ENCODE measurements around the gene RAB6B. TPM values are rescaled to one million over a fixed set of nuclear protein-coding genes. Genes with fewer than 3 reads are reported as not detected.

The RAB6B gene
- total RNA-seq, 2 experiments from 2014 or later, result 2.7 to 3.9 TPM

GRCh38 chr3:133838916-133839800 lies 56.5 kb downstream of the RAB6B start:
- ChIA-PET CTCF (interaction anchor here (0.6 kb wide), 1 partner anchor 638 kb away, joined by 3 read pairs; no protein-coding TSS in a partner anchor), POLR2A (no interaction called here)
- Mint-ChIP-seq H3K9me3 (no peaks in the 10 kb centered on the region), H3K27ac (no peak overlapping the region), H3K27me3 (no peaks in the 10 kb centered on the region), H3K4me3 (no peak overlapping the region), H3K4me1 (ENCODE audit: low read depth) (no peaks in the 10 kb centered on the region), H3K36me3 (no peaks in the 10 kb centered on the region)
- intact Hi-C loops (cut with micrococcal nuclease), result no loop called here
- DNase-seq, result no peak

- H3K4me3 Mint-ChIP-seq, result no peak overlapping the region
- H3K4me1 Mint-ChIP-seq (ENCODE audit: low read depth), result no peaks in the 10 kb centered on the region
- ChIA-PET CTCF (no interaction called here), POLR2A (no interaction called here)
- H3K27ac Mint-ChIP-seq, result no peak overlapping the region
- H3K27me3 Mint-ChIP-seq, result no peaks in the 10 kb centered on the region
- H3K36me3 Mint-ChIP-seq, result no peaks in the 10 kb centered on the region
- DNase-seq, result no peak
- intact Hi-C loops (cut with micrococcal nuclease), result no loop called here
- no peaks in the 10 kb centered on the region for H3K9me3 Mint-ChIP-seq
Measured at GRCh38 chr3:133838296-133838789, 57.3 kb downstream of the RAB6B start.

GRCh38 chr3:133837487-133838295 lies 58.0 kb downstream of the RAB6B start:
- H3K9me3 Mint-ChIP-seq, result no peaks in the 10 kb centered on the region

GRCh38 chr3:133836497-133837158 lies 59.1 kb downstream of the RAB6B start:
- Mint-ChIP-seq H3K27ac (no peak overlapping the region), H3K4me1 (ENCODE audit: low read depth) (no peaks in the 10 kb centered on the region), H3K36me3 (no peaks in the 10 kb centered on the region), H3K27me3 (no peaks in the 10 kb centered on the region), H3K9me3 (no peaks in the 10 kb centered on the region), H3K4me3 (no peak overlapping the region)
- no peak for DNase-seq
- ChIA-PET POLR2A (no interaction called here), CTCF (no interaction called here)
- intact Hi-C loops (cut with micrococcal nuclease), result no loop called here

More at GRCh38 chr3:133837487-133838295, 58.0 kb downstream of the RAB6B start:
- ChIA-PET CTCF (no interaction called here), POLR2A (no interaction called here)
- intact Hi-C loops (cut with micrococcal nuclease), result no loop called here
- DNase-seq, result no peak
- Mint-ChIP-seq H3K4me3 (no peak overlapping the region), H3K27me3 (no peaks in the 10 kb centered on the region), H3K4me1 (ENCODE audit: low read depth) (no peaks in the 10 kb centered on the region), H3K27ac (no peak overlapping the region), H3K36me3 (no peaks in the 10 kb centered on the region)

GRCh38 chr3:133835961-133836360 lies 59.7 kb downstream of the RAB6B start:
- Mint-ChIP-seq H3K9me3 (no peaks in the 10 kb centered on the region), H3K27me3 (no peaks in the 10 kb centered on the region), H3K27ac (no peak overlapping the region), H3K36me3 (no peaks in the 10 kb centered on the region), H3K4me1 (ENCODE audit: low read depth) (no peaks in the 10 kb centered on the region), H3K4me3 (no peak overlapping the region)
- POLR2A ChIA-PET, result no interaction called here
- no peak for DNase-seq
- CTCF ChIA-PET, result no interaction called here
- intact Hi-C loops (cut with micrococcal nuclease), result no loop called here

- intact Hi-C loops (cut with micrococcal nuclease), result no loop called here
Measured at GRCh38 chr3:133835418-133835743, 60.3 kb downstream of the RAB6B start.

GRCh38 chr3:133834621-133835417 lies 60.9 kb downstream of the RAB6B start:
- intact Hi-C loops (cut with micrococcal nuclease), result no loop called here
- H3K4me1 Mint-ChIP-seq (ENCODE audit: low read depth), result no peaks in the 10 kb centered on the region
- no peaks in the 10 kb centered on the region for H3K36me3 Mint-ChIP-seq
- DNase-seq, result no peak
- CTCF ChIA-PET, result no interaction called here
- POLR2A ChIA-PET, result no interaction called here
- H3K27me3 Mint-ChIP-seq, result no peaks in the 10 kb centered on the region
- H3K9me3 Mint-ChIP-seq, result no peaks in the 10 kb centered on the region
- H3K4me3 Mint-ChIP-seq, result no peak overlapping the region
- H3K27ac Mint-ChIP-seq, result no peak overlapping the region

More at GRCh38 chr3:133835418-133835743, 60.3 kb downstream of the RAB6B start:
- DNase-seq, result no peak
- Mint-ChIP-seq H3K4me1 (ENCODE audit: low read depth) (no peaks in the 10 kb centered on the region), H3K9me3 (no peaks in the 10 kb centered on the region), H3K27me3 (no peaks in the 10 kb centered on the region), H3K27ac (no peak overlapping the region), H3K36me3 (no peaks in the 10 kb centered on the region), H3K4me3 (no peak overlapping the region)
- ChIA-PET POLR2A (no interaction called here), CTCF (no interaction called here)

GRCh38 chr3:133833880-133834620 lies 61.6 kb downstream of the RAB6B start:
- H3K36me3 Mint-ChIP-seq, result no peaks in the 10 kb centered on the region
- CTCF ChIA-PET, result no interaction called here
- no peak overlapping the region for H3K4me3 Mint-ChIP-seq
- DNase-seq, result no peak
- no peaks in the 10 kb centered on the region for H3K9me3 Mint-ChIP-seq
- POLR2A ChIA-PET, result no interaction called here
- H3K27me3 Mint-ChIP-seq, result no peaks in the 10 kb centered on the region
- no peaks in the 10 kb centered on the region for H3K4me1 Mint-ChIP-seq (ENCODE audit: low read depth)
- H3K27ac Mint-ChIP-seq, result no peak overlapping the region
- intact Hi-C loops (cut with micrococcal nuclease), result no loop called here

GRCh38 chr3:133833267-133833666 lies 62.4 kb downstream of the RAB6B start:
- H3K4me3 Mint-ChIP-seq, result no peak overlapping the region
- CTCF ChIA-PET, result interaction anchor here (1.1 kb wide), 1 partner anchor 15 kb away, joined by 5 read pairs; no protein-coding TSS in a partner anchor
- no peak for DNase-seq
- intact Hi-C loops (cut with micrococcal nuclease), result no loop called here
- POLR2A ChIA-PET, result no interaction called here
- no peaks in the 10 kb centered on the region for H3K36me3 Mint-ChIP-seq
- no peaks in the 10 kb centered on the region for H3K9me3 Mint-ChIP-seq
- no peaks in the 10 kb centered on the region for H3K4me1 Mint-ChIP-seq (ENCODE audit: low read depth)
- no peaks in the 10 kb centered on the region for H3K27me3 Mint-ChIP-seq
- H3K27ac Mint-ChIP-seq, result no peak overlapping the region

- H3K4me3 Mint-ChIP-seq, result no peak overlapping the region
- no peak overlapping the region for H3K27ac Mint-ChIP-seq
- no peaks in the 10 kb centered on the region for H3K9me3 Mint-ChIP-seq
- H3K27me3 Mint-ChIP-seq, result no peaks in the 10 kb centered on the region
- CTCF ChIA-PET, result interaction anchor here (1.1 kb wide), 1 partner anchor 14 kb away, joined by 5 read pairs; no protein-coding TSS in a partner anchor
- intact Hi-C loops (cut with micrococcal nuclease), result no loop called here
- H3K36me3 Mint-ChIP-seq, result no peaks in the 10 kb centered on the region
- DNase-seq, result no peak
- POLR2A ChIA-PET, result no interaction called here
- H3K4me1 Mint-ChIP-seq (ENCODE audit: low read depth), result no peaks in the 10 kb centered on the region
Measured at GRCh38 chr3:133832802-133833144, 62.9 kb downstream of the RAB6B start.

GRCh38 chr3:133831966-133832801 lies 63.5 kb downstream of the RAB6B start:
- no peaks in the 10 kb centered on the region for H3K27me3 Mint-ChIP-seq
- ChIA-PET CTCF (interaction anchor here (1.1 kb wide), 1 partner anchor 14 kb away, joined by 5 read pairs; no protein-coding TSS in a partner anchor), POLR2A (no interaction called here)
- H3K36me3 Mint-ChIP-seq, result no peaks in the 10 kb centered on the region
- DNase-seq, result no peak
- no peak overlapping the region for H3K4me3 Mint-ChIP-seq
- intact Hi-C loops (cut with micrococcal nuclease), result no loop called here
- H3K27ac Mint-ChIP-seq, result no peak overlapping the region
- H3K4me1 Mint-ChIP-seq (ENCODE audit: low read depth), result no peaks in the 10 kb centered on the region
- H3K9me3 Mint-ChIP-seq, result no peaks in the 10 kb centered on the region

Measured in activated CD4-positive, alpha-beta memory T cell treated with anti-CD3 and anti-CD28 coated beads for 36 hours (primary cell).